Measurements from ENCODE around the gene PFKFB3.
"Not testable (repeated sequence)": the region's sequence is repeated elsewhere in the genome, so short reads cannot be mapped to it uniquely, and the experiment has no call there.

Gene PFKFB3

GRCh38 chr10:6269432-6269831, 66.7 kb downstream of the PFKFB3 start:
- FAIRE-seq (no peak), DNase-seq (ENCODE audit: insufficient read length, low spot score) (no peak)

GRCh38 chr10:6269953-6270867, 67.5 kb downstream of the PFKFB3 start:
- DNase-seq (ENCODE audit: insufficient read length, low spot score), result peak; percentile 29
- peak; percentile 93 for FAIRE-seq

DNA sequence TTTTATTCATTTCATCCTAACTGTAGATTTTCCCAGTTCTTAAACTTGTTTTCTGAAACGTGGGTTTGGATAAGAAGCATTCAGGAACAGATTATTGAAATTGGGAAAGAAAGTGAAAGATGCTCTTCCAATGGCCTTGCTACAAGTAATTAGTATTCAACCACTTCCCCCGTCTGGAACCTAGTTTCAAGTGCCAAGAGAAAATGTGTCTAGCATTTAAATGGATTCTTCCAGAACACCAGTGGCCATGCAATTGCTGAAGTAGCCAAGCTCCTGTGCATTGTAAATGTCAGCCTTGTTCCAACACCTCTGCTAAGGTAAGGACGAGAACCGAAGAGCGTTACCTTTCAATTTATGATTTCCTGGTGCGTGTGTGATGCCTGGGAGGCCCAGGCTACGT, 68.2 kb downstream of the PFKFB3 start:
- FAIRE-seq, result no peak
- DNase-seq (ENCODE audit: insufficient read length, low spot score), result no peak

GRCh38 chr10:6271663-6272062, 68.9 kb downstream of the PFKFB3 start:
- DNase-seq (ENCODE audit: insufficient read length, low spot score) (no peak), FAIRE-seq (no peak)

DNA sequence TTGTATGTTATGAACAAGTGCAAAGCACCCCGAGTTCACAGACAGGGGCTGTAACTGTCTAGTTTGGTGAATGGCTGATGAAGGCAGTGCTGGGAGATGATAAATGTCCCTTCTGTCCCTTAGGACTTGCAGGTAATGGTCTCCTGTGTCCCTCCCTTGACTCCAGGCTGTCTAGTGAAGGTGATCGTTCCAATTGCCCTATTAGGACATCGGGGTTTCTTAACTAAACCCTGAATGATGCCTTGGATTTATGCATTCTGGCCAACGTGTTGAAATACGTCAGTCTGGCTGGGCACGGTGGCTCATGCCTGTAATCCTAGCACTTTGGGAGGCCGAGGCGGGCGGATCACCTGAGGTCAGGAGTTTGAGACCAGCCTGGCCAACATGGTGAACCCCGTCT, 69.4 kb downstream of the PFKFB3 start:
- no peak for DNase-seq (ENCODE audit: insufficient read length, low spot score)

GRCh38 chr10:6273351-6273750, 70.6 kb downstream of the PFKFB3 start:
- DNase-seq (ENCODE audit: insufficient read length, low spot score), result no peak
- FAIRE-seq, result no peak

More for the DNA sequence above, 69.4 kb downstream of the PFKFB3 start:
- no peak for FAIRE-seq

DNA sequence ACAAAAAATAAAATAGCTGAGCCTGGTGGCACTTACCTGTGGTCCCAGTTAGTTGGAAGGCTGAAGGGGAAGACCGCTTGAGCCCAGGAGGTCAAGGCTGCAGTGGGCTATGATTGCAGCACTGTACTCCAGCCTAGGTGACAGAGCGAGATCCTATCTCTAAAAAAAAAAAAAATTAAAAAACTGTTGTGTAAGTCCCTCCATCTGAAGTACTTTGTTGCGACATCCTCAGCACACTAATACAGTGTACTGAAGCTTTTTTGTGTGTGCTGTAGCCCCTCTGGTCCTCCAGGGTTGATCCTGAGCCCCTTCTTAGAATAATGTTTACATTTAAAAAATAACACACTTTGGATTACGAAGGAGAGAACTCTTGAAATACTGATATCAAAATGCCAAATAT, 71.3 kb downstream of the PFKFB3 start:
- FAIRE-seq (no peak), DNase-seq (ENCODE audit: insufficient read length, low spot score) (no peak)

DNA sequence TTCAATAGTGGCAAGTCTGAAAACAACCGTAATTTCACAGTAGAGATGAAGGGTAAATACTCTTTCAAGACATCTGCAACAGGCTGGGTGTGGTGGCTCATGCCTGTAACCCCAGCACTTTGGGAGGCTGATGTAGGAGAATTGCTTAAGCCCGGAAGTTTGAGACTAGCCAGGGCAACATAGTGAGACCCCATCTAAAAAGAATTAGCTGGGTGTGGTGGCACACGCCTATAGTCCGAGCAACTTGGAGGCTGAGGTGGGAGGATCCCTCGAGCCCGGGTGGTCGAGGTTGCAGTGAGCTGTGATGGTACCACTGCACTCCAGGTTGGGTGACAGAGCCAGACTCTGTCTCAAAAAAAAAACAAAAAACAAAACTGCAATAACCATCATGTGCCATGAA, 71.8 kb downstream of the PFKFB3 start:
- no peak for FAIRE-seq
- DNase-seq (ENCODE audit: insufficient read length, low spot score), result no peak

DNA sequence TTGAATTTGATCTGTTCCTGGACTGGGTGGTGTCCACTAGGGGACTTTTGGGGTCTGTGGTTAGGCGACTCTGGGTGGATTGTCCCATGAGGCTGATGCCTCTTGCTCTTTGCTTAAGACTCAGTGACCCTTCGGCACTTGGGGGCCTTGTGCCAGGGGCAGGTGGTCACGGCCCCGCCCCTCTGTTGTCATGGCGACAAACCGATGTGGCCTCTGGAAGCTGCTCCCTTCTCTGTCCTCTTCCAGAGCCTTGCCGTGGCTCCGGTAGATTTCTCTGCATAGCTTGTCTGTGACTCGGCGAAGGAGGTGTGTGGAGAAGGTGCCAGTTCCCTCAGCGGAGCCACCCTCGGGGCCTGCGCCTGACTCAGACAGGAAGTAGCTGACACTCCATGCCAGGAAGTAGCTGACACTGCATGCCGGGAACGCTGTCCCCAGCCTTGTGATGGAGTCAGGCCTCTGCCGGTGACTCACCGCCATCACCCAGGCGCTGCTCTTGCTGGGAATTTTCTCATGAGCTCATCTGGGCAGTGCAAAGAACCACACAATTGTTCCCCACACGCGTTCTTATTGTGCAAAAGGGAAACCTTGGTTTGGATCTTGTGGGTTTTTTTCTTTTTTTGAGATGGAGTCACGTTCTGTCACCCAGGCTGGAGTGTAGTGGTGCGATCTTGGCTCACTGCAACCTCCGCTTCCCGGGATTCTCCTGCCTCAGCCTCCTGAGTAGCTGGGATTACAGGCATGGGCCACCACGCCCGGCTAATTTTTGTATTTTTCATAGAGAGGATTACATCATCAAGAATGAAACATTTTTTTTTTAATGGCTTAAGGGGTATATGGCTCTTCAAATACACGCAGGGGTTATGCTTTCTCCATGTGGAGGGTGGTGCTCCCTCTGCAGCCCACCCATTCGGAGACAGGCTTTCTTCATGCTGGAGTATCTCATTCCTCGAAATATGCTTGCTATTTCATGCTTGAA, 72.6 kb downstream of the PFKFB3 start:
- FAIRE-seq, result peak; percentile 58
- peak; percentile 50 for DNase-seq (ENCODE audit: insufficient read length, low spot score)

DNA sequence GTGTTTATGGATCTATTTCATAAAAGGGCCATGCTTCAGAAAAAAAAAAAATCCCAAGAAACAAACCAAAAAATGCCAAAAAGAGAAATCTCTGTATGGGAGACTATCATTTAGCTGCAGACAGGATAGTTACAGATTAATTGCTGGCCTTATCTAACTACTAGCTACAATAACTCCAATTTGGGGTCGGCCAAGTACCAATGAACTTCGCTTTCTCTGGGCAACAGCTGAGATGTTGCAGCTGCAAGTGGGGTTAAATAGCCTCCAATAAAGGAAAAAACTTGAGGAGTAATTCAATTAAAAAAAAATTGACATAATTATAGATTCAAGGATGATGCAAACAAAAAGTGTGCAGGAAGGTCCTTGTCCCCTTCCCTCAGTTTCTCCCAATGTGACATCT, 73.6 kb downstream of the PFKFB3 start:
- FAIRE-seq (no peak), DNase-seq (ENCODE audit: insufficient read length, low spot score) (no peak)

- no peak for FAIRE-seq
- no peak for DNase-seq (ENCODE audit: insufficient read length, low spot score)
Observed at GRCh38 chr10:6278519-6279120, 75.9 kb downstream of the PFKFB3 start.

DNA sequence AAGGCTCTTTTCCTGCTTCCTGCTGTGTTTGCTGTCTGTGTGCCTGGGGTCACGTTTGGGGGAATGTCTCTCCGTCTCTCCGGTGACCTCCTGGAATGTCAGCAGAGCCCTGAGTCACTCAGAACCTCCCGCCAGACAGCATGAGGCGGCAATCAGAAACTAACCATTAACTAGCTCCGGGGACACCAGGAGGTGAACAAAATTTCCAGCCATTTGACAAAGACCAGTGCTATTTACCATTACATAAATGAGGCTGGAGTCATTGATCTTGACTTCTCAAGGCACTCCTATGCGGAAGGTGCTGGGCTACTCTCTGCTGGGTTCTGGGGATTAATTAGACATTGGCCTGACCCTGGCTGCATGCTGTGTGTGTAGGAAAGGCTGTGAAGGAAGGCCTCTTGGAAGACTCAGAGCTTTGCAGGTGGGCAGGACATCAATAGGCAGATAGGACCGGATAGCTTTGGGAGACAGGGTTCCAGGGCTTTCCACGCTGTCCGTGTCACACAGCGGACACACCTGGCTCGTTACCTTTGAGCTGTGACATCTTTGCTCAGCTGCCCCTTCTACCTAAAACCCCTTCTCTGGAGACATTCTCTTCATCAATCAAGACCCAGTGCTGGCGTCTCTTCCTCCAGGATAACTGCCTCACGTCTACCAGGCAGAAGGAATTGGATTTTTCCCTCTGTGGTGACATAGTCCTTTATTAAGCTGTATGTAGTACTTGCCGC, 77.0 kb downstream of the PFKFB3 start:
- DNase-seq (ENCODE audit: insufficient read length, low spot score) (no peak), FAIRE-seq (no peak)

GRCh38 chr10:6280291-6280690, 77.6 kb downstream of the PFKFB3 start:
- FAIRE-seq (no peak), DNase-seq (ENCODE audit: insufficient read length, low spot score) (no peak)

DNA sequence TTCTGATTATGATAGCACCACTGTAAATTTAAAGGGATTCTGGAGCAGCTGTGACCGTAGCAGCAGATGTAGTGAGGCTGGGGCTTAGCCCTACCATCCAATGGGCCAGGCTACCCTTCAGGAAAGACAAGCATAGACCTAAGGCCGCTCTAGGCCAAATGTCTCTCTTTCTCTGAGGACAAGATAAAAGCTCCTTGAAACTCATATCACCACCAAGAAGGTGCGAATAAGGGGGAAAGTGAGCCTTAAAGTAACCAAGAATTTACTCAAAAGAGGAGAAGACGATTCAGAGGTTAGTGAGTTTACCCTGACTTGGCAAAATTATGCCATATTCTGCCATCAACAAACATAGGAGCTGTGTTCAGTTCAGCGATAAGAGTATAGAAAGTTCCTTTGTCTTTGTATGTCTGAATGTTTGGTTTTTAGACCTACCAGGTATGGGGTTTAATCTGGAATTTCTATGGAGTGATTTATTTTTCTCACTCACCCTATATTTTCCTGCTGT, 79.8 kb downstream of the PFKFB3 start:
- DNase-seq (ENCODE audit: insufficient read length, low spot score), result no peak
- no peak for FAIRE-seq

DNA sequence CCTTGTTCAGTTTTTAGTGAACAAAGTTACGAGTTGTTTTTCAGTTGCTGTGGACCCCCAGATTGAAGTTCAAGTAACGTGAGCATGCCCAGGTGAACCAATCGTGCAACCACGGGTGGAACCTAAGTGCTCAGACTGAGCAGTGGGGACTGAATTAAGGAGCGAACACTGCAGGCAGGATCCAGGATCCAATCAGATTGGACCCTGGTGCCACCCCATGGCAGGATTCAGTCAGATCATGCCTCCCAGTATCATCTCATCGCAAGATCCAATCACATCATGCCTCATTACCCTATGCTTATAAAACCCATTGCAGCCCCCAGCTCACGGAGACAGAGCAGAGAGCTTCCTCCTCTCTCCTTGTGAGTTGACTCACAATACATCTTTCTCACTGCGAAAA, 80.9 kb downstream of the PFKFB3 start:
- no peak for FAIRE-seq
- no peak for DNase-seq (ENCODE audit: insufficient read length, low spot score)

DNA sequence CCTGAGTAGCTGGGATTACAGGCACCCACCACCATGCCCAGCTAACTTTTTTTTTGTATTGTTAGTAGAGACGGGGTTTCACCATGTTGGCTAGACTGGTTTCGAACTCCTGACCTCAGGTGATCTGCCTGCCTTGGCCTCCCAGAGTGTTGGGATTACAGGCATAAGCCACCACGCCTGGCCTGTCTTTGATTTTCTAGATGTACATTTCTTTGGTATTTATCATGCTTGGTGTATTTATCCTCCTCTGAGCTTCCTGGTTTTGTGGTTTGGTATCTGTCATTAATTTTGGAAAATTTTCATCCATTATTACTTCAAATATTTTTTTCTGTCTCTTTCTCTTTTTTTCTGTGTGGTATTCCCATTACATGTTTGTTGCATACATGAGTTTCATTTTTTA, 87.9 kb downstream of the PFKFB3 start:
- FAIRE-seq; DNase-seq (ENCODE audit: insufficient read length, low spot score): not testable (repeated sequence)

GRCh38 chr10:6292741-6293151, 90.0 kb downstream of the PFKFB3 start:
- FAIRE-seq, result no peak

GRCh38 chr10:6296425-6296824, 93.7 kb downstream of the PFKFB3 start:
- DNase-seq (ENCODE audit: insufficient read length, low spot score); FAIRE-seq: not testable (repeated sequence)

More at GRCh38 chr10:6292741-6293151, 90.0 kb downstream of the PFKFB3 start:
- DNase-seq (ENCODE audit: insufficient read length, low spot score), result no peak

DNA sequence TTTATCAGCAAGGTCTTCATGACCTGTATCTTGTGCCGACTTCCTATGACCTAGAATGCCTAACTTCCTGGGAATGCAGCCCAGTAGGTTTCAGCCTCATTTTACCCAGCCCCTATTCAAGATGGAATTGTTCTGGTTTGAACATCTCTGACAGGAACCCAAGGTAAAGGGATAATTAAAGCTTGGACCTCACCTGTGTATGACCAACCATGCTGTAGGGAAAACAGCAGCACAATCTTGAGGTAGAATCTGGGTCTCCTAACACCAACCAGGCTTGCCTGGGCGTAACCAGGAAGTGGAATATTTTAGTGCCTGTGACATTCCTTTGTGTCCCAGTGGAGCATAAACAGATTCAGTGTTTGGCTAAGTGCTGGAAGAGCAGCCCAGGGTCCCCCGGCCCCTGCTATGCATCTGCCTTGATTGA, 94.1 kb downstream of the PFKFB3 start:
- no peak for FAIRE-seq

DNA sequence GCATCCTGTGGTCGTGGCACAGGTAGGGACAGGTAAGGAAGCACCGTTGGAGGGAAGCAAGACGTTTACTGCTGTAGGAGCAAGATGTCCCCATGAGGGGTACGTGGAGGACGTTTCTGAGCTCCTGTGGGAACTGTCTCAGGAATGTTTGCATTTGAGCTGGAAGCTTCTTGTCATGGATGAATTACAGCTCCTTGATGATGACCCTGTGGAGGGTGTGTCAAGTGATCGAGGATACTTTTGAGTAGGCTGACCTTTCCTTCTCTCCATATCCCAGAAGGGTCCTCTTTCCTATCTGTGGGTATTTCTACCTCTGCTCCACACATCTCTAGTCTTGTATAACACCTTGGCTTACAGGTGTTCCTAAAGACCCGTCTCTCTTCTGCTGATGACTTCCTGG, 94.8 kb downstream of the PFKFB3 start:
- no peak for DNase-seq (ENCODE audit: insufficient read length, low spot score)
- no peak for FAIRE-seq

More for the DNA sequence above, 94.1 kb downstream of the PFKFB3 start:
- no peak for DNase-seq (ENCODE audit: insufficient read length, low spot score)
